Right renal cortex interstitium (tissue), 3 donors: ENCODE results near the gene DAB1. TPM values are rescaled to one million over a fixed set of nuclear protein-coding genes. Genes with fewer than 3 reads are reported as not detected.

Experiments
- DNase-seq, 3 donors: peaks; one replicate each; pipeline ENCODE4 v3.0.0-alpha.2; 2013; ENCODE audit warnings: low read depth in 3 of 3, low spot score in 2 of 3
- polyA plus RNA-seq, 3 donors: library from polyadenylated mRNA; unstranded; fragments of 120-200 nt; gene quantifications; one replicate each; pipeline ENCODE4 v1.2.1, GENCODE V29; 2013; ENCODE audit not compliant: insufficient read length in 3 of 3

Gene DAB1
- polyA plus RNA-seq, 3 donors, result 6.3 to 6.9 (median 6.7) TPM

GRCh38 chr1:57058652-57059501, 365.0 kb downstream of the DAB1 start:
- DNase-seq, result no peak

GRCh38 chr1:57048856-57049255, 375.0 kb downstream of the DAB1 start:
- DNase-seq, result no peak

GRCh38 chr1:57046462-57046861, 377.4 kb downstream of the DAB1 start:
- no peak for DNase-seq

GRCh38 chr1:57041901-57042300, 382.0 kb downstream of the DAB1 start:
- DNase-seq, result no peak

GRCh38 chr1:57040811-57041210, 383.0 kb downstream of the DAB1 start:
- DNase-seq, result no peak

GRCh38 chr1:57036641-57037579, 386.9 kb downstream of the DAB1 start:
- no peak for DNase-seq

- no peak for DNase-seq
Measured at GRCh38 chr1:57034713-57035112, 389.1 kb downstream of the DAB1 start.

- no peak for DNase-seq
Measured at GRCh38 chr1:57033222-57034001, 390.4 kb downstream of the DAB1 start.

GRCh38 chr1:57026624-57027354, 397.1 kb downstream of the DAB1 start:
- DNase-seq, result no peak

- peak; percentile 18 to 57 (median 32) for DNase-seq
Measured at GRCh38 chr1:57024855-57025254, 399.0 kb downstream of the DAB1 start.

GRCh38 chr1:57024428-57024827, 399.4 kb downstream of the DAB1 start:
- DNase-seq, result no peak

GRCh38 chr1:57020216-57020615, 403.6 kb downstream of the DAB1 start:
- DNase-seq, result no peak

GRCh38 chr1:57019236-57019839, 404.5 kb downstream of the DAB1 start:
- no peak for DNase-seq

- DNase-seq, result no peak
Measured at GRCh38 chr1:57018119-57018518, 405.7 kb downstream of the DAB1 start.

GRCh38 chr1:57017717-57018116, 406.1 kb downstream of the DAB1 start:
- DNase-seq, result no peak

GRCh38 chr1:57017200-57017599, 406.7 kb downstream of the DAB1 start:
- no peak for DNase-seq

GRCh38 chr1:57015071-57015470, 408.8 kb downstream of the DAB1 start:
- no peak for DNase-seq

GRCh38 chr1:57013522-57013921, 410.3 kb downstream of the DAB1 start:
- no peak for DNase-seq

- no peak for DNase-seq
Measured at GRCh38 chr1:57012315-57012714, 411.5 kb downstream of the DAB1 start.

GRCh38 chr1:57010511-57010910, 413.3 kb downstream of the DAB1 start:
- no peak for DNase-seq
